Cerebellar nuclear complex (tissue), 1 donor: ENCODE data around the gene ZDHHC3.

Source experiments
- DNase-seq, 2 experiments: peaks; one replicate each; lab custom pipeline; 2025; lab: John Stamatoyannopoulos, UW

Gene ZDHHC3

DNA sequence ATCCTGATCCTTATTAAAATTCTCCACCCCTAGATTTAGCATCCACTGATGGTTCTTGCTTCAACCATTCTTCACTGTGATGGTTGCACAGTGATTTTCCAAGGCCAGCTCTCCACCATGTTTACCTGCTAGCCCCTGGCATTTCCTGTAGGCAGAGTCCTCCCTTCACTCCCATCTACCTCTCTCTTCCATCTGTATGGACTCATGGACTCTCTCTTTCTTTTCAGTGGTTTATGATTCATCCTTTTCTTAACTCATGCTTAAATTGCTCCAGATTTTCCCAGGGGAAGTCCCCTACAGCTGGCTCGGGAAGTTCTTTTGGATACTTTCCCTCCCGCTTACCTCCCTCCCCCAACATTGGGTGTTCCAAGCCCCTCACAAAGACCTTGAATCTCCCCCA, 82.9 kb downstream of the ZDHHC3 start:
- DNase-seq, result no peak

DNA sequence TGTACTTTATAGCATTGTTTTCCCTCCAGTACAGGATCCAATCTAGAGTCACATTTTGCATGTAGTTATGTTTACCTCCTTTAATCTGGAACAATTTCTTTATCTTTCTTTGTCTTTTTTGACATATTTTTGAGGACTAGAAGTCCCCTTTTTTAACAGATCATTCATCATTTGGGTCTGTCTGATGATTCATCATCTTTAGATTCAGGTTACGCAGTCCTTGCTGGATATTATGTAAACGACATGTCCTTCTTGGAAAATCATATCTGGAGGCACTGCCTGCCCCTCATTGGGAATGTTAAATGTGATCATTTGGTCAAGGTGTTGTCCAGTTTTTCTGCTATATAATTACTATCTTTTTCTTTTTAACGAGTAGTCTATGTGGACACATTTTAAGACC, 83.3 kb downstream of the ZDHHC3 start:
- DNase-seq, result no peak

DNA sequence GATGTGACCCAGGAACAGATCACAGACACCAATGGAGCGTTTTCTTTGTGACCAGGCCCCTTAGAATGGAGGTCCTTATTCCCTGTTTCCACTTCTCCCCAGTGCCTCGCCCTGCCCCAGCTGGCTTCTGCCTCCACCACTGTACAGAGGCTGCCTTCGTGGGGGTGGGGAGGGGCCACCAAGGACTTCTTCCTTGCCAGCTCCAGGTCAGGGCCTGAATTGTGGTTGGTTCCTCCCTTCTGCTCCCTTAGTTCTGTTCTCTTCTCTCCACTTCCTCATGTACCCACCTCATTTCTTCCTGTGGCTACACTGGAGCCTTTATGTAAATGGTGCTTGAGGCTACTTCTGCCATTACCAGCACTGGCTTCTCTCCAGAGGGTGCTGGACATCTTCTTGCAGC, 85.1 kb downstream of the ZDHHC3 start:
- no peak for DNase-seq

GRCh38 chr3:44890258-44890657, 85.7 kb downstream of the ZDHHC3 start:
- no peak for DNase-seq

GRCh38 chr3:44887101-44887500, 88.9 kb downstream of the ZDHHC3 start:
- no peak for DNase-seq

GRCh38 chr3:44886561-44886960, 89.4 kb downstream of the ZDHHC3 start:
- DNase-seq, result no peak

DNA sequence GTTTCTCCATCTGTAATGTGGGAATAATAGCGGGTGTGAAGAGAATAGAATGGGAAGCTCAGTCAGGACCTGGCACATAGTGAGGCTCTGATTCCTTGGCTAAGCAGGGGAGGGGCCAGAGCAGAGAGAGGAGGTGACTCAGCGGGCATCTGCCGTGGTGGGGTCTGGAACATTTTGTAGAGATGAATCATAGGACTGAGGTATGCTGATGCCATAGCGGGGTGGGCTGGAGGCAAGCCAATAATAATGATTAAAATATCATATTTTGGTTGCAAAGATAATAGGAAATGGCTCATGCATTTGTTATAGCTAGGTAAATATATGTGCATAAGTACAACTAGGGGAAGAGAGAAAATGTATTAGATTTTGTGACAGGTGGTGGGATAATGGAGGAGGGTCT, 90.4 kb downstream of the ZDHHC3 start:
- DNase-seq, result no peak

- no peak for DNase-seq
These were observed 92.0 kb downstream of the ZDHHC3 start for GRCh38 chr3:44883999-44884431.

GRCh38 chr3:44883213-44883955, 92.6 kb downstream of the ZDHHC3 start:
- DNase-seq, result no peak

DNA sequence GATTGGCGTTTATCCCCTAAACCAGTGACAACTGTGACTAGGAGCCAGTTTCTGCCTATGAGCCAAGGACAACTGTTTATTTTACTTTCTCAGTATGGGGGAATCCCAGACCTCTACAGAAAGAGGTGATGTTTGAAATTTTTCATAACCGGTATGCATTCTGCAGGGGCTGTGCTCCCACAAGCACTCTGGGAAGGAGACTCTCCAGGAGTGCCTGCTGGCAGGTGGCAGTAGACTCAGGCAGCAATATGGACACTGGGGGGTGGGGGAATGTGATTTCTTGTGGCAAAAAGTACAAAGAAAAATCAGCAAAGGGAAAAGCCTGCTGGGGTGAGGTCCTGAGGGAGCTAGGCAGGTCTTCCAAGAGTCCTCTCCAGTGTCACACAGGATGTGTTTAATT, 95.7 kb downstream of the ZDHHC3 start:
- no peak for DNase-seq

- DNase-seq, result no peak
These were observed 98.6 kb downstream of the ZDHHC3 start for GRCh38 chr3:44877333-44877732.

- no peak for DNase-seq
These were observed 100.4 kb downstream of the ZDHHC3 start for GRCh38 chr3:44875596-44875995.
